ENCODE measurements around the gene FOXP1.

- TF ChIP-seq RARB (CRISPR knock-in tag; IDR thresholded peaks at IDR 0.05) (no peak), CSDC2 (CRISPR knock-in tag; IDR thresholded peaks at IDR 0.05) (no peak), ZC3H10 (CRISPR knock-in tag; IDR thresholded peaks at IDR 0.05) (no peak)
Measured at GRCh38 chr3:71067977-71068654, 515.4 kb downstream of the FOXP1 start.

Data from SK-N-SH treated with all-trans-retinoic acid at 6 μM for 48 hours (cell line).